ENCODE data around the gene IL25.

- TF ChIP-seq, protein P1, sequence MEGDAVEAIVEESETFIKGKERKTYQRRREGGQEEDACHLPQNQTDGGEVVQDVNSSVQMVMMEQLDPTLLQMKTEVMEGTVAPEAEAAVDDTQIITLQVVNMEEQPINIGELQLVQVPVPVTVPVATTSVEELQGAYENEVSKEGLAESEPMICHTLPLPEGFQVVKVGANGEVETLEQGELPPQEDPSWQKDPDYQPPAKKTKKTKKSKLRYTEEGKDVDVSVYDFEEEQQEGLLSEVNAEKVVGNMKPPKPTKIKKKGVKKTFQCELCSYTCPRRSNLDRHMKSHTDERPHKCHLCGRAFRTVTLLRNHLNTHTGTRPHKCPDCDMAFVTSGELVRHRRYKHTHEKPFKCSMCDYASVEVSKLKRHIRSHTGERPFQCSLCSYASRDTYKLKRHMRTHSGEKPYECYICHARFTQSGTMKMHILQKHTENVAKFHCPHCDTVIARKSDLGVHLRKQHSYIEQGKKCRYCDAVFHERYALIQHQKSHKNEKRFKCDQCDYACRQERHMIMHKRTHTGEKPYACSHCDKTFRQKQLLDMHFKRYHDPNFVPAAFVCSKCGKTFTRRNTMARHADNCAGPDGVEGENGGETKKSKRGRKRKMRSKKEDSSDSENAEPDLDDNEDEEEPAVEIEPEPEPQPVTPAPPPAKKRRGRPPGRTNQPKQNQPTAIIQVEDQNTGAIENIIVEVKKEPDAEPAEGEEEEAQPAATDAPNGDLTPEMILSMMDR (conservative IDR thresholded peaks at IDR 0.05), result no peak
- TF ChIP-seq EZH2 (IDR thresholded peaks at IDR 0.05; ENCODE audit: low read depth), result no peak
Measured at GRCh38 chr14:23378612-23379220, 6.1 kb downstream of the IL25 start.
